Cardiac fibroblast (primary cell): Measurements from ENCODE around the gene RSRC1.

Experiments used
- DNase-seq, 2 donors: peaks; one replicate each; pipeline versions ENCODE4 v3.0.0 to v3.0.0-alpha.2; 2010; ENCODE audit warnings: low read depth in 2 of 2
- H3K4me3 ChIP-seq, 2 donors: replicated peaks in 1 of 2; 1 replicate in 1 of 2; 2 replicates in 1 of 2; pipeline ENCODE4 v1.5.1; 2011; ENCODE audit warnings: low read depth in 2 of 2, low read length in 2 of 2, mild to moderate bottlenecking in 2 of 2, moderate library complexity in 1 of 2
- TF ChIP-seq, protein P1 (sequence below): IDR thresholded peaks from one replicate; pipeline ENCODE4 v1.5.1; 2011; ENCODE audit warnings: low read depth, mild to moderate bottlenecking, low read length, inconsistent platforms

Gene RSRC1

DNA sequence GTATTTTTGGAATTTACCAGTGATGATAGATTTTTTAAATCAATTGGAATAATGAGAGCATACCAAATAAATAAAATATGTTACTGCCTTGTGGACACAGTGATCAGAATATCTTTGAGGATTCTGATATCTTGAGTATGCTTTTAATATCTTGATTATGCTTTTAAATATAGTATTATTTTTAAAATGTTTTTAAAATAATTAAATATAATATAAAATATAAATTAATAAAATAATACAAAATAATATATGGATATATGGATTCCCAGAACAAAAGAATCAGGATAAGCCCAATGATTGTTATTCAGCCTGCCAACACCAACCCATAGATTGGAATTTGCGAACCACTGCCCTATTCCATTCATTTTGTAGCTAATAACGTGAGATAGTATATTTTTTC lies 369.2 kb downstream of the RSRC1 start:
- H3K4me3 ChIP-seq: no peak overlapping the region
- DNase-seq: no peak
- TF ChIP-seq, protein P1, sequence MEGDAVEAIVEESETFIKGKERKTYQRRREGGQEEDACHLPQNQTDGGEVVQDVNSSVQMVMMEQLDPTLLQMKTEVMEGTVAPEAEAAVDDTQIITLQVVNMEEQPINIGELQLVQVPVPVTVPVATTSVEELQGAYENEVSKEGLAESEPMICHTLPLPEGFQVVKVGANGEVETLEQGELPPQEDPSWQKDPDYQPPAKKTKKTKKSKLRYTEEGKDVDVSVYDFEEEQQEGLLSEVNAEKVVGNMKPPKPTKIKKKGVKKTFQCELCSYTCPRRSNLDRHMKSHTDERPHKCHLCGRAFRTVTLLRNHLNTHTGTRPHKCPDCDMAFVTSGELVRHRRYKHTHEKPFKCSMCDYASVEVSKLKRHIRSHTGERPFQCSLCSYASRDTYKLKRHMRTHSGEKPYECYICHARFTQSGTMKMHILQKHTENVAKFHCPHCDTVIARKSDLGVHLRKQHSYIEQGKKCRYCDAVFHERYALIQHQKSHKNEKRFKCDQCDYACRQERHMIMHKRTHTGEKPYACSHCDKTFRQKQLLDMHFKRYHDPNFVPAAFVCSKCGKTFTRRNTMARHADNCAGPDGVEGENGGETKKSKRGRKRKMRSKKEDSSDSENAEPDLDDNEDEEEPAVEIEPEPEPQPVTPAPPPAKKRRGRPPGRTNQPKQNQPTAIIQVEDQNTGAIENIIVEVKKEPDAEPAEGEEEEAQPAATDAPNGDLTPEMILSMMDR: no peak

DNA sequence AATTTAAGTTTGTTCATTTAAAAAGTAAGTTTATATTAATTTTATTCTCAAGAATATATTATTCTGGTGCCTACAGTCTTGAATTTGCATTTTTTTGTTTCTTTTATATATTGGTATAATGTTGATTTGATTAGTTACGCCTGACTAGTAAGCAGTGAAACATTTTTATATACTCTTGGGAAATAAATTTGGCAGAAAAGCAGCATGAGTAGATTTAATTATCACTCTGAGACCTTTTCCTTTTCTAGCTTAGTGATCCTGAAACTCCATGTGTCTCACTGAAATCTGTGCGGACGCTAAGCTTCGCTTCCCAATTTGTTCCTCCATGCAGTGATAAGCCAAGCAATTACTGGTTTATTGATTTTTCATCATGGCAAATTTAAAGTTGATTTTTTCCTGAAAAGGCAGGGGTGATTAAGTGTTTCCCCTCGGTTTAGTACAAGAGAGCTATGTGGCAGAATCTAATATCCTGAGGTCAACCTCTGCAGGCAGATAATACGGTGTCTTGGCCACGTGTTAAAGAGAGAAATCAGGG lies 373.9 kb downstream of the RSRC1 start:
- TF ChIP-seq, protein P1: no peak
- peak in 1 of 2 donors; percentile 27 for DNase-seq
- no peak overlapping the region for H3K4me3 ChIP-seq

- TF ChIP-seq, protein P1: no peak
- peak in 1 of 2 donors; percentile 12 for DNase-seq
- H3K4me3 ChIP-seq: no peak overlapping the region
These were observed 376.3 kb downstream of the RSRC1 start for GRCh38 chr3:158486200-158486599.

DNA sequence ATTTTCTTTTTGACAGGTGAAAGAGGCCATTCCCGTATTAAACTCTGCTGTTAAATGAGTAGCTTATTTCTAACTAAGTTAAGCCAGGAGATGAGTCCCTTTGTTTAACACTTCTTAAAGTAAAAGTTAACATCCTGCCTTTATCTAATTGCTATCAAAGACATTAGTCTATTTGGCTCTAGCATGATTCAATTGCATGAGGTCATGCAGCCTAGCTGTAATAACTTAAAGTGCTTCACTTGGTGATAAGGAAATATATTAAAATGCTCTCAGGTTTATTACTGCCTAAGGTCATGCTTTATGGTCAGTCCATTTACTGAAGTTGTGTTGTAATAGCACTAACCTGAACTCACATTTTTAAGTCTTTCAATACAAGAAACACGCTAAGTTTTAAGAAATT lies 378.8 kb downstream of the RSRC1 start:
- no peak for DNase-seq
- H3K4me3 ChIP-seq: no peak overlapping the region
- TF ChIP-seq, protein P1: no peak

- TF ChIP-seq, protein P1: no peak
- no peak for DNase-seq
- no peak overlapping the region for H3K4me3 ChIP-seq
These were observed 379.3 kb downstream of the RSRC1 start for GRCh38 chr3:158489181-158489580.

- TF ChIP-seq, protein P1: no peak
- no peak overlapping the region for H3K4me3 ChIP-seq
- no peak for DNase-seq
These were observed 382.1 kb downstream of the RSRC1 start for GRCh38 chr3:158491968-158492367.

GRCh38 chr3:158492685-158493084 lies 382.8 kb downstream of the RSRC1 start:
- TF ChIP-seq, protein P1: no peak
- DNase-seq: no peak
- no peak overlapping the region for H3K4me3 ChIP-seq
